Measurements from ENCODE around the gene CYP26B1. TPM values are rescaled to one million over a fixed set of nuclear protein-coding genes. Genes with fewer than 3 reads are reported as not detected.

CYP26B1 gene
- not detected for polyA plus RNA-seq (2012; ENCODE audit: missing spikeins)

GRCh38 chr2:72147303-72147971, at the start of gene CYP26B1:
TSS of gene CYP26B1 (minus strand) at chr2:72147862. CDS start at chr2:72147834, 28 bp downstream.
- no peak for TF ChIP-seq POLR2AphosphoS5 (IDR thresholded peaks at IDR 0.05; ENCODE audit: low read depth, low read length)
- TF ChIP-seq TAF1 (IDR thresholded peaks at IDR 0.05; ENCODE audit: borderline replicate concordance, low read depth, low read length) = no peak
- no peak for TF ChIP-seq POLR2A (IDR thresholded peaks at IDR 0.05; ENCODE audit: low read depth, low read length)
- no peak for DNase-seq (ENCODE audit: insufficient read length)
- no peak for FAIRE-seq

GRCh38 chr2:72193723-72194122, 46.1 kb upstream of the CYP26B1 start:
- FAIRE-seq (no peak), DNase-seq (ENCODE audit: insufficient read length) (no peak)
- TF ChIP-seq POLR2A (IDR thresholded peaks at IDR 0.05; ENCODE audit: low read depth, low read length) (no peak), TAF1 (IDR thresholded peaks at IDR 0.05; ENCODE audit: borderline replicate concordance, low read depth, low read length) (no peak)

GRCh38 chr2:72191441-72191840, 43.8 kb upstream of the CYP26B1 start:
- TF ChIP-seq POLR2AphosphoS5 (IDR thresholded peaks at IDR 0.05; ENCODE audit: low read depth, low read length) (no peak), TAF1 (IDR thresholded peaks at IDR 0.05; ENCODE audit: borderline replicate concordance, low read depth, low read length) (no peak), POLR2A (IDR thresholded peaks at IDR 0.05; ENCODE audit: low read depth, low read length) (no peak)
- no peak for DNase-seq (ENCODE audit: insufficient read length)
- no peak for FAIRE-seq

- no peak for DNase-seq (ENCODE audit: insufficient read length)
- TF ChIP-seq POLR2A (IDR thresholded peaks at IDR 0.05; ENCODE audit: low read depth, low read length) (no peak), POLR2AphosphoS5 (IDR thresholded peaks at IDR 0.05; ENCODE audit: low read depth, low read length) (no peak), TAF1 (IDR thresholded peaks at IDR 0.05; ENCODE audit: borderline replicate concordance, low read depth, low read length) (no peak)
- no peak for FAIRE-seq
These were observed 37.5 kb upstream of the CYP26B1 start for GRCh38 chr2:72185206-72185605.

- no peak for FAIRE-seq
- no peak for DNase-seq (ENCODE audit: insufficient read length)
- TF ChIP-seq TAF1 (IDR thresholded peaks at IDR 0.05; ENCODE audit: borderline replicate concordance, low read depth, low read length) = no peak
- no peak for TF ChIP-seq POLR2A (IDR thresholded peaks at IDR 0.05; ENCODE audit: low read depth, low read length)
- TF ChIP-seq POLR2AphosphoS5 (IDR thresholded peaks at IDR 0.05; ENCODE audit: low read depth, low read length) = no peak
These were observed 35.8 kb upstream of the CYP26B1 start for GRCh38 chr2:72183466-72183865.

- TF ChIP-seq TAF1 (IDR thresholded peaks at IDR 0.05; ENCODE audit: borderline replicate concordance, low read depth, low read length) = no peak
- no peak for TF ChIP-seq POLR2AphosphoS5 (IDR thresholded peaks at IDR 0.05; ENCODE audit: low read depth, low read length)
- no peak for TF ChIP-seq POLR2A (IDR thresholded peaks at IDR 0.05; ENCODE audit: low read depth, low read length)
- FAIRE-seq = no peak
- DNase-seq (ENCODE audit: insufficient read length) = no peak
These were observed 35.4 kb upstream of the CYP26B1 start for GRCh38 chr2:72183016-72183415.

GRCh38 chr2:72182547-72182946, 34.9 kb upstream of the CYP26B1 start:
- DNase-seq (ENCODE audit: insufficient read length) = no peak
- no peak for TF ChIP-seq POLR2AphosphoS5 (IDR thresholded peaks at IDR 0.05; ENCODE audit: low read depth, low read length)
- TF ChIP-seq POLR2A (IDR thresholded peaks at IDR 0.05; ENCODE audit: low read depth, low read length) = no peak
- no peak for TF ChIP-seq TAF1 (IDR thresholded peaks at IDR 0.05; ENCODE audit: borderline replicate concordance, low read depth, low read length)
- FAIRE-seq = no peak

GRCh38 chr2:72181616-72182015, 34.0 kb upstream of the CYP26B1 start:
- TF ChIP-seq POLR2AphosphoS5 (IDR thresholded peaks at IDR 0.05; ENCODE audit: low read depth, low read length) = no peak
- no peak for TF ChIP-seq TAF1 (IDR thresholded peaks at IDR 0.05; ENCODE audit: borderline replicate concordance, low read depth, low read length)
- TF ChIP-seq POLR2A (IDR thresholded peaks at IDR 0.05; ENCODE audit: low read depth, low read length) = no peak
- DNase-seq (ENCODE audit: insufficient read length) = no peak
- no peak for FAIRE-seq

GRCh38 chr2:72180351-72180750, 32.7 kb upstream of the CYP26B1 start:
- FAIRE-seq (no peak), DNase-seq (ENCODE audit: insufficient read length) (no peak)
- TF ChIP-seq TAF1 (IDR thresholded peaks at IDR 0.05; ENCODE audit: borderline replicate concordance, low read depth, low read length) (no peak), POLR2A (IDR thresholded peaks at IDR 0.05; ENCODE audit: low read depth, low read length) (no peak), POLR2AphosphoS5 (IDR thresholded peaks at IDR 0.05; ENCODE audit: low read depth, low read length) (no peak)

- TF ChIP-seq POLR2AphosphoS5 (IDR thresholded peaks at IDR 0.05; ENCODE audit: low read depth, low read length) = no peak
- no peak for TF ChIP-seq POLR2A (IDR thresholded peaks at IDR 0.05; ENCODE audit: low read depth, low read length)
- TF ChIP-seq TAF1 (IDR thresholded peaks at IDR 0.05; ENCODE audit: borderline replicate concordance, low read depth, low read length) = no peak
- DNase-seq (ENCODE audit: insufficient read length) (no peak), FAIRE-seq (no peak)
These were observed 30.9 kb upstream of the CYP26B1 start for GRCh38 chr2:72178551-72178950.

- TF ChIP-seq POLR2AphosphoS5 (IDR thresholded peaks at IDR 0.05; ENCODE audit: low read depth, low read length) (no peak), POLR2A (IDR thresholded peaks at IDR 0.05; ENCODE audit: low read depth, low read length) (no peak), TAF1 (IDR thresholded peaks at IDR 0.05; ENCODE audit: borderline replicate concordance, low read depth, low read length) (no peak)
- no peak for DNase-seq (ENCODE audit: insufficient read length)
- FAIRE-seq = no peak
These were observed 28.6 kb upstream of the CYP26B1 start for GRCh38 chr2:72176281-72176680.

- FAIRE-seq (no peak), DNase-seq (ENCODE audit: insufficient read length) (no peak)
- TF ChIP-seq POLR2AphosphoS5 (IDR thresholded peaks at IDR 0.05; ENCODE audit: low read depth, low read length) (no peak), TAF1 (IDR thresholded peaks at IDR 0.05; ENCODE audit: borderline replicate concordance, low read depth, low read length) (no peak), POLR2A (IDR thresholded peaks at IDR 0.05; ENCODE audit: low read depth, low read length) (no peak)
These were observed 28.0 kb upstream of the CYP26B1 start for GRCh38 chr2:72175636-72176035.

Measured in GM12892 (cell line).